HepG2 (cell line): Measurements from ENCODE around the gene CERS6. TPM values are rescaled to one million over a fixed set of nuclear protein-coding genes. Genes with fewer than 3 reads are reported as not detected.

ENCODE experiments used
- polyA plus RNA-seq, 8 experiments: library from polyadenylated mRNA; depleted of rRNA in 3 of 8; stranded (reverse) in 7 of 8; unstranded in 1 of 8; fragments of >200 nt; fragmentation: Illumina TruSeq in 4 of 8; extraction: Trizol in 4 of 8; gene quantifications; 2 replicates each; pipeline versions ENCODE4 v1.2.1 to v1.2.3, GENCODE V29; 2011 to 2016; ENCODE audit warnings: low read depth in 4 of 8, missing spikeins in 1 of 8, mixed read lengths in 1 of 8; ENCODE audit not compliant: insufficient read depth in 1 of 8
- total RNA-seq, 5 experiments: library from RNA; depleted of rRNA; stranded (reverse); fragments of >200 nt; fragmentation: Illumina TruSeq; extraction: Trizol; gene quantifications; 2 replicates each; pipeline ENCODE4 v1.2.3, GENCODE V29; 2016; ENCODE audit warnings: low read depth in 1 of 5
- TF ChIP-seq, protein P1 (sequence below), 2 experiments: fragments of 450-650 bp in 1 of 2; sonication (generic) in 1 of 2; formaldehyde crosslinking in 1 of 2; IDR thresholded peaks; 2 replicates each; pipeline versions ENCODE4 v1.6.1 to v1.8.0; 2016 to 2022; ENCODE audit warnings: antibody characterized with exemption in 1 of 2, mild to moderate bottlenecking in 1 of 2, missing genetic modification reagents in 1 of 2

CERS6 gene
- total and polyA plus RNA-seq, 2 of the 13 experiments (the other 11 are each of a cell fraction or from before 2014, with no cell fraction given) = 10.1 to 20.3 TPM

DNA sequence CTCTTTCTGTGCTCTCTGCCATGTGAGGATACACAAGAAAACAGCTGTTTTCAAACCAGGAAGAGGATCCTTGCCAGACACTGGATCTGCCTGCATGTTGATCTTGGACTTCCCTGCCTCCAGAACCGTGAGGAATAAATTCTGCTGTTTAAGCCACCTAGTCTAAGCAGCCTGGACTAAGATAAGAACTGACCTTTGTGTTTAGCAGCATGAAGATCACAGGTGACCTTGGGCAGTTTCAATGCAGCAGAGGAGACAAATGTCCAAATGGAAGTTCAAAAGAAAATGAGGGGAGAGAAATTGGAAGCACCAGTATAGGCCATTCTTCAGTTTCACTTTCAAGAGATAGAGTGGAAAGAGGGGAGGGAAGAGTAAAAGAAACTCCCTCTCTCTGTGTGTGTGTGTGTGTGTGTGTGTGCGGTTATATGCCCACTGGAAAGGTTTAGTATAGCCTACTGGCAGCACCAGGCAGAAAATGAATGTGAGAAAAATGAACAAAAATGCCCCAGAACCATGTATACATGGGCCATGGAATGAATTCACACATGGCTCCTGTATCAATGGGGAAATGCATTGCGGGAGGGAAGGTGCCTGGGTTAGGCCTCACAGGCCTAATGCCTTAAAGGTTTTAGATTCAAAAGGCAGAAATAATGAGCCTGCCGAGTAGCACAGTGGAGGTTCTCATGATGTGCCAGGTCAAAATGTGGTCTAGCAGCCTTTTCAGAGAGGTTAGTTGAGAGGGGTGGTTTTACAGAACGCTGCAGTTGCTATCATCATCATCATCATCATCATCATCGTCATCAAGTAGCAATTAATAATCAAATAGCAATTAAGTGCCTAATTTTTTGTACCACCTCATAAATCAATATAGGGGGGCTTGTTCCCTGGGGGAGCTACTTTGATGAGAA lies 1.1 kb upstream of the CERS6 start (continued):
- TF ChIP-seq, protein P1, sequence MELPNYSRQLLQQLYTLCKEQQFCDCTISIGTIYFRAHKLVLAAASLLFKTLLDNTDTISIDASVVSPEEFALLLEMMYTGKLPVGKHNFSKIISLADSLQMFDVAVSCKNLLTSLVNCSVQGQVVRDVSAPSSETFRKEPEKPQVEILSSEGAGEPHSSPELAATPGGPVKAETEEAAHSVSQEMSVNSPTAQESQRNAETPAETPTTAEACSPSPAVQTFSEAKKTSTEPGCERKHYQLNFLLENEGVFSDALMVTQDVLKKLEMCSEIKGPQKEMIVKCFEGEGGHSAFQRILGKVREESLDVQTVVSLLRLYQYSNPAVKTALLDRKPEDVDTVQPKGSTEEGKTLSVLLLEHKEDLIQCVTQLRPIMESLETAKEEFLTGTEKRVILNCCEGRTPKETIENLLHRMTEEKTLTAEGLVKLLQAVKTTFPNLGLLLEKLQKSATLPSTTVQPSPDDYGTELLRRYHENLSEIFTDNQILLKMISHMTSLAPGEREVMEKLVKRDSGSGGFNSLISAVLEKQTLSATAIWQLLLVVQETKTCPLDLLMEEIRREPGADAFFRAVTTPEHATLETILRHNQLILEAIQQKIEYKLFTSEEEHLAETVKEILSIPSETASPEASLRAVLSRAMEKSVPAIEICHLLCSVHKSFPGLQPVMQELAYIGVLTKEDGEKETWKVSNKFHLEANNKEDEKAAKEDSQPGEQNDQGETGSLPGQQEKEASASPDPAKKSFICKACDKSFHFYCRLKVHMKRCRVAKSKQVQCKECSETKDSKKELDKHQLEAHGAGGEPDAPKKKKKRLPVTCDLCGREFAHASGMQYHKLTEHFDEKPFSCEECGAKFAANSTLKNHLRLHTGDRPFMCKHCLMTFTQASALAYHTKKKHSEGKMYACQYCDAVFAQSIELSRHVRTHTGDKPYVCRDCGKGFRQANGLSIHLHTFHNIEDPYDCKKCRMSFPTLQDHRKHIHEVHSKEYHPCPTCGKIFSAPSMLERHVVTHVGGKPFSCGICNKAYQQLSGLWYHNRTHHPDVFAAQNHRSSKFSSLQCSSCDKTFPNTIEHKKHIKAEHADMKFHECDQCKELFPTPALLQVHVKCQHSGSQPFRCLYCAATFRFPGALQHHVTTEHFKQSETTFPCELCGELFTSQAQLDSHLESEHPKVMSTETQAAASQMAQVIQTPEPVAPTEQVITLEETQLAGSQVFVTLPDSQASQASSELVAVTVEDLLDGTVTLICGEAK (IDR thresholded peaks at IDR 0.05) = no peak
- TF ChIP-seq, protein P1 (CRISPR knock-in tag; IDR thresholded peaks at IDR 0.05) = no peak
